ENCODE results near the gene APLNR. TPM values are rescaled to one million over a fixed set of nuclear protein-coding genes. Genes with fewer than 3 reads are reported as not detected.
A peak's percentile ranks its signal among the peaks of the same experiment; 100 is the strongest.

APLNR gene
- total RNA-seq, 1 experiment from 2014 or later = not detected

DNA sequence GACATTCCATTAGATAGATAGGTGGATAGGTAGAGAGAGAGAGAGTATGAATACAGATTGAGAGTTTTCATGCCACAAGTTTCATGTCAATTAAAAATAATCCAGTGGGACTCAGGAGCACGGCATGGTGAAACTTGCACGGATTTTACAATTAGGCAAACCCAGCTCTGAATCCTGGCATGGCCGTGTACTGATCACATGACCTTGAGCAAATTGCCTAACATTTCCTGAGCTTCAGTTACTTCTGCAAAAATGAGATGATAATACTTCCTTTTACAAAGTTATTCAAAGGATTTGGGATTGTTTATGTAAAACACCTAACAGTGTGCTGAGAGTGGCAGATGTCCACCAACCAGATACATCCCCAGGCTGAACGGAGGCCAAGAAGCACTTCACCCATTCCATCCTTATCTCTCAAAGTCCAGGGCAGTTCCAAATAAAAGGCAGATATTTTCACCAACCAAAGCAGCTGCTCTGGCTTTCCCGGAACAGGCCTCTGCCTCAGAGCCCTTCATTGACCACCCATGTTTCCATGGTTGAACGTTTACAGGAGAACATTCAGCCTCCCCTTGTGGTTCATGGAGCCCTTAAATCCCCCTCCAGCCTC lies 17.9 kb downstream of the APLNR start:
- no peak for DNase-seq (ENCODE audit: low read depth)

DNA sequence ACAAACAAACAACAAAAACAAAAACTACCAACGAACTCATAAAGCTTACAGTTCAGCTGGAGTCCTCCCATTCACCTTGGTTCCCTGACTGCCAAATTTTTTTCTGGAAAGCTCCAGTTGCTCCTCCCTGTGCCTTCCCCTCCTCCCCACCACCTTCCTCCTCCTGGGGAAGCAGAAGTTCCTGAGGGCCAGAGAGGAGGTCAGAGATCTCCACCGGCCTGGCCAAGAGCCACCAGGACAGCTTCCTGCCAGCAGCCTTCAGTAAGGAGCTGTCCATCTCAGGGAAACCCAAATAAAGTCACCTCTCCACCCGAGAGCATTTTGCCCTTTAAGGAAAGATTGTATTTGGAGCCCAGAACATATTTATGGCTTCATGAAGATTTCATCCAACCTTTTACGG lies 20.0 kb downstream of the APLNR start:
- DNase-seq (ENCODE audit: low read depth) = no peak

DNA sequence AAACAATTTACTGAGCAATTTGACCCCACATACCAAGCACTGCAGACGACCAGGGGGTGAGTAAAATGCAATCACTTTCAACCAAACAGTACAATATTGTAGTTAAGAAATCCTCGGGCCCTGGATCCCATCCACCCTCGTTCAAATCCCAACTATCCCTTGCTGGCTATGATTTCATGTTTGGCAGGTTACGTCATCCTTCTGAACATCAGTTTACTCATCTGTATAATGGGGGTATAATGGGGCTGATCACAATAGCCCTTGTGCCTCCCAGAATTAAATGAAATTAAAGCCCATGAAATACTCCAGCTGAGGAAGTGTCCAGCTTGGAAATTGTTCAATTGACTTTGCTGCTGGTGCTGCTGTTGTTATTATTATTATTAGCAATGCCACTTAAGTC lies 20.6 kb downstream of the APLNR start:
- no peak for DNase-seq (ENCODE audit: low read depth)

DNA sequence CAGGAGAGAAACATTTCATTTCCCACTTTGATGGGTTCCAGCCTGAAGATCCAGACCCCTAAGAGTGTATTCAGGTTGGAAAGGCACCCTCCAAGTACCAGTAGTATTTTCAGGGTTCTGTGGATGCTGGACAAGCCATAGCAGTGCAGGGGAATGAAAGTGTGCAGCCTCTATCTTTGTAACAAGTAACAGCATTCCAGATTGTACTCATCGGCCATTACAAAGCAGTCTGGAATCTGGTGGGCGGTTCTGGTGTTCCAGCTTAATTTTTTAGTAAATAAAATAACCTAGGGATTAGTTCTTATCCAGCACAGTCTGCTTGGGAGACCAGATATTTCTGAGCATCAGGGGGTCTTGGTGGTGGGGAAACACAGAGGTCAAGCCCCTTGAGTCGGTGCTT lies 22.6 kb downstream of the APLNR start:
- peak; percentile 47 for DNase-seq (ENCODE audit: low read depth)

DNA sequence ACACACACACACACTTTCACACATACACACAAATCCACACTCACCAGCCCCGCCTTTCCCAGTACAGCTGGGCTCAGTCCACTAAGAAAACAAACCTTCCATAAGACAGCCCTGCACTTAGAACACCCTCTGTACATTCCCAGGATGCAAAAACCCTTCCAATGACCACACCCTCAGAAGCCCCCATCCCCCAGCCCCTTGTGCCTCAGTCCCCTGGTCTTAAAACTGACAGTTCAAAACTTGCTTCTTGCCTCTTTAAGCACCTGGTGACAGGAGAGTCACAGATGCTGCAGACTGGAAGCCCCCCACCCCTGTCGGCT lies 23.0 kb downstream of the APLNR start:
- peak; percentile 16 for DNase-seq (ENCODE audit: low read depth)

DNA sequence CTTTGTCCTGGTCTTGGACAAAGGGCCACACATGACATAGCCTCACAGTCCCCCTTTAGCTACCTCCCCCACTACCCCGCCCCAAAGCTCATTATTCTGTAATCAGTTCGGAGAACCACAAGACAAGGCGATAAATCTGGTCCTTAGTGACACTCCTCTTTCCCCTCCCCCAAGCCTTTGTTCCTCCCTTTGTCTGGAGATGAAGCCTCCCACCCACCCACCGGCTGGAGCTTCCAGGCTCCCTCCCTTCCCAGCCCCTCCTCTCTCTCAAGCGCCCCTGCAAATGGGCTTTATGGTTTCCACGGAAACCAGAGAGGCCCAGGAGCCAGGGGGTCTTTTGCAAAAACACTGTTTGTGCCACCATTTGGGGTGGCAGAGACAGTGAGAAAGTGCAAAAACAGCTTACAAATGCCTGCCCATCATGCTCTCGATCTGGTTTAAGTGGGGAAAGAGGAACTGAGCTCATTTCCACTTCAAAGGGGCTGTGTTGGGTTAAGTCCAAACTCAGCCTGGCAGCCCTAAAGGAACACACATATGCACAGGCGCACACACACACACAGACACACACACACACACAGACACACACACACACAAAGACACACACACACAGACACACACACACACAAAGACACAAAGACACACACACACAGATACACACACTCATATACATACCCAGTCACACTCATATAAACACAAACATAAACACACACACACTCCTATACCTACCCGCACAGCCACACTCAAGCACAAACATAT lies 23.5 kb downstream of the APLNR start:
- DNase-seq (ENCODE audit: low read depth) = peak; percentile 34

DNA sequence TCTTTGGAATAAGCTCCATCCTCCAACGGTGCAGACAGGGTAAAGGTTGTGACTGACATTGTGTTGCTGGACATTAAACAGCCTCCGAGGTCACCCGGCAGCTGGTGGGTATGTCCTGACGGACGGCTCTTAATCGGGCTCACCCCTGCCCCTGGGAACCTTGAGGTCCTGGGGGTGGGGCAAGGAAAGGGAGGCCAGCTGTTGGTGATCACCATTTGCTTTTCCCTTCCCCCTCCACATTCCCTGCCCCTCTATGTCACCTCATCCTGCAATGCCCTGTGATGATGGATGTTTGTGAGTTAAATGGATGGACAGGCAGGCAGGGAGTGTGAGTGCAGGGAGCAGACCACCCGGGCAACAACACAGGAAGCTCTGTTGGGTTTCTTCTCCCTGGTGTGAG lies 26.3 kb downstream of the APLNR start:
- DNase-seq (ENCODE audit: low read depth) = no peak

DNA sequence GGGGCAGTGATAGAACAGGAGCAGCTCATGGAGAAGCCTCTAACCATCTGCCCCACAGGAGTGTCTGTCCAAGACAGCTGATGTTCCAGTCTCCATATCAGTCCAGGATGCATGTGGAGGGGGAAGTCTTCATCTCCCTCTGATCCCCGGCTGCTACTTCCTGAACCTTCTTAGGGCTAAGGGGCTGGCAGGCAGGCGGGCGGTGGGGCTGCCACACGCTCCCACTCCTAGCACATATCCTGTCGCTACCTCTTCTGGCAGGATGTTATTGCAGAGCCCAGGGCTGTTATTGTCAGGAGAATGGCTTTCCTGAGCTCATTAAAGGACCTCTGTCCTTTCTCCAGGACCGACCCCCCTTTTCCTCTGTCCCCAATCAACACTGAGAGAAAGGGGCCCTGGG lies 29.9 kb downstream of the APLNR start:
- no peak for DNase-seq (ENCODE audit: low read depth)

DNA sequence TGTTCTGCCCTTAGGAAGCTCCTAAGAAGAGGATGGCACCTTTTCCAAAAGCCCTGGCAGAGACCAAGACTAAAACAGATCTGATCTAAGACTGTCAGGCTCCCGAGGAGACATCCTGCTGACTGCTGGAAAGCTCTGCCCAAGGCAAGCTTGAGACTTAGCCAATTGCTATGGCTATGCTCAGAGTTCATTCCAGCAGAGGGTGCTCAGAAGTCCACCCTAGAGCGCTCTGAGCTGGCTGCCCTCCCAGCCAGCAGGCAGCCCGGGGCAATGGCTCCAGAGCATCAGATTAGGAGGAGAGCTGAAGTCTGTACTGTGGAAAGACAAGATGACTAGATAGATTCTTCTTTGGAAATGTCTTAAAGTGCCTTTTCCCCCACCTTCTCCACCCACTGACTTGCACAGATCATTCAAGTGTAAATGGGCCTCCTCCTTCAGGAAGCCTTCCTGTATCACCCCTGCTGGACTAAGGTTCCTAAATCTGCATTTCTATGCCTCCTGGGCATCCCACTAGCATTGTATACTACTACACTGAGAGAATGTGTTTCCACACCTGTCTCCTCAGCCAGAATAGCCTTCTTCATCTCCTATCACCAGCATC lies 31.9 kb downstream of the APLNR start:
- no peak for DNase-seq (ENCODE audit: low read depth)

DNA sequence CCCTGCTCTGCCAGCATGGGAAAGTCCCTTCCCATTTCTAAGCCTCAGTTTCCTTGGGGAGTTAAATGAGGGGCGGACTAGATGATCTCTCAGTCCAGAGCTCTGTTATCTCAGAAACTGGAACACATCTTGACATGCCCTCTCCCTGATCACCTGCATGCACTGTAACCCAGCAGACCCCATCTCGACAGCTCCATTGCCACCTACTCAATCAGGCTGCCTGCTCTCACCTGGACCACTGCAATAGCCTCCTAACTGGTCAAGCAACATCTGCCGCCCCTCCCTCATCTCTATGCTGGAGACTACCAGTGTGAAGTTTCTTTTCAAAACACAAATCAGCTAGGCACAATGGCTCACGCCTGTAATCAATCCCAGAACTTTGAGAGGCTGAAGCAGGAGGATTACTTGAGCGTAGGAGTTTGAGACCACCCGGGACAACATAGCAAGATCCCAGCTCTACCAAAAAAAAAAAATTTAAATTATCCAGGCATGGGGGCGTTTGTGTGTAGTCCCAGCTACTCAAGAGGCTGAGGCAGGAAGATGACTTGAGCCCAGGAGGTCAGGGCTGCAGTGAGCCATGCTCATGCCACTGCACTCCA lies 33.1 kb downstream of the APLNR start:
- no peak for DNase-seq (ENCODE audit: low read depth)

DNA sequence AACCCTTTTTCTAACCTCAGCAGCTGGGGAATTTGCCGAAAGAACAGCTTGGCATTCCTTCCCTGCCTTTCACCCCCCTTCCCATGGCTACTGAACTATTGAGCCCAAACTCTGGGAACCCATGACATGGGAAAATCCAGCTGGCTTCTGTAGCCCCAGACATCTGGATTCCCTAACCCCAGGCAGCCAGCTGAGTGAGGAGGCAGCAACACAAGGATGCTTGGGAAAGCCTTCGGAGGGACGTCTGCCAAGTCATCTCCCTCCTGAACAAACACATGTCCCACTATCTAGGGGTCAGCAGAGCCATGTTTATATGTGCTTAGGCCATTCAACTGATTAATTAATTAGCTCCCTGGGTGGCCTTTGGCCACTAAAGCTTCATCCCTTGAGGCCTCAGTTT lies 33.7 kb downstream of the APLNR start:
- DNase-seq (ENCODE audit: low read depth) = no peak

DNA sequence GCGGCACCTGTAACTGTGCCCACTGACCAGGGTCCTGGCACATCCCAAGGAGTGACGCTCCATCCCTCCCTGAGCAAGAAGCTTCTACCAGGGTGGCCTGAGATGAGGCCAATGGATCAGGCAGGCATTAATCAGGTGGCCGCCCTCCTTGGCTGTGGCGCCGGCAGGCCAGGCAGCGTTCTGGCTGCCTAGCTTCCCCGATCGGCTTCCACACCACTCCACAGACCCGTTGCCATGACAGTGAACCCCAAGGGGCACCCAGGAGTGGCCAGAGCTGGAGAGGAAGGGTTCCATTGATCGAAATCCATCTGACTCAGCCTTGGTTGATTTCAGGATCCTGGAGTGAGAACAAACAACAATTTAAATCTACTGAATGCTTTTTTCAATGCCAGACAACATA lies 34.8 kb downstream of the APLNR start:
- DNase-seq (ENCODE audit: low read depth) = no peak

DNA sequence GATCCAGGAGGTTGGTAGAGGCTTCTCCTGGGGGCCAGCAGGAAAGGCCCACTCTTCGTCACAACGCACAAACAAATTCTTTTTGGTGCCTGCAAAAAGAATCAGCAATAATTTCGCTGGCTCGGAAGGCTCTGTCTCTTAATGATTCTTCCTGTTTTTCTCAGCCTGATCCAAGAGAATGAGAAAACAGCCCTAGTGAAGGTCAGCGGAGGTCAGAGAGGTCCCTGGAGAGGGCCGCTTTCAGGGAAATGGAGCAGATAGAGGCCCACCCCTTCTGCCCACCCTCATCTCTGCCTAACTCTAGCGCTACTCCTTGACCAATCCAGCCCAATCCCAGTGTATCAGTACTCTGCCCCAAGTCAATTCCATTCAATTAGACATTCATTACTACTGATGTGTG lies 36.1 kb downstream of the APLNR start:
- no peak for DNase-seq (ENCODE audit: low read depth)

DNA sequence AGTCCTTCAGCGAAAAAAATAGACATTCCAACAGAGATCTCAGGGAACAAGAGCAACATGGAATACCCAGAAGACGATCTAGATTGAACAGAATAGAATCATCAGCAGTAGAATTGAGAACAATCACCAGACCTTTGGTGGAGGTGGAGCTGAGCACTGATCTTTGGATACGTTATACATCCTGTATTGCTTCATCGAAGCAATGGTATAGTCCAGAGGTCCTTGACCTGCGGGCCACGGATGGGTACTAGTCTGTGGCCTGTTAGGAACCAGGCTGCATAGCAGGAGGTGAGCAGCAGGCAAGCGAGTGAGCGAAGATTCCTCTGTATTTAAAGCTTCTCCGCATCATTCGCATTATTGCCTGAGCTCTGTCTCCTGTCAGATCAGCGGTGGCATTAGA lies 37.7 kb downstream of the APLNR start:
- no peak for DNase-seq (ENCODE audit: low read depth)

DNA sequence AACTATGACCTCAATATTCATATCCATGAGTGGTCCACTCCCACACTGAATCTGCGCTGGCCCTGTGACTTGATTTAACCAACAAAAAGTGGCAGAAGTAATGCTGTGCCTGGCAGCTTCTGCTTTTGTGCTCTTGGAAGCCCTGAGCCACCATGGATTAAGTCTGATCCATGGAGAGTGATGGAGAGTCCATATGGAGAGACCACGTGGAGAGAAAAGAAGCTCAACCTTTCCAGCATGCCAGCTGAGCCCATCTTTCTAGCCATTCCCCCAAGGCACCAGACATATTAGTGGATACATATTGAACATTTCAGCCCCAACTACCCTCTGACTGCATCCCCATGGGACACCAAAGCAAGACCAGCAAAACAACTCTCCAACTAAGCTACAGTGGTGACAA lies 39.3 kb downstream of the APLNR start:
- DNase-seq (ENCODE audit: low read depth) = no peak

DNA sequence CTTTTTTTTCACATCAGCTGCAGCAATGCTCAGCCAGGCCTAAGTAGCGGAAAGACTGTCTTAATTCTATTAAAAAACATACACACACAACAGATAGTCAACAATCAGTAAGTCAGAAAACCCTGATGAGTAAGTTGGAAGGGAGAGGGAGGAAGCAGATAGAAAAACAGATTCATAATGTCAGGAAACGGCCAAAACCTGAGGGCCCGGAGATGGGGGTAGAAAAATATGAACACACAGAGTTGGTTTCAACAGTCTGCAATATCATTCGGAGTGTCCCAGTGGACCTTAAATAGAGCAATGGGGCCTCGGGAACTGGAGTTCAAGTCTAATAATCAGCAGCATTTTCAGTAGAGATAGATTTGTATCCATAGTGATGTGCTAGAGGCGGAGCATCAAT lies 40.5 kb downstream of the APLNR start:
- DNase-seq (ENCODE audit: low read depth) = no peak

DNA sequence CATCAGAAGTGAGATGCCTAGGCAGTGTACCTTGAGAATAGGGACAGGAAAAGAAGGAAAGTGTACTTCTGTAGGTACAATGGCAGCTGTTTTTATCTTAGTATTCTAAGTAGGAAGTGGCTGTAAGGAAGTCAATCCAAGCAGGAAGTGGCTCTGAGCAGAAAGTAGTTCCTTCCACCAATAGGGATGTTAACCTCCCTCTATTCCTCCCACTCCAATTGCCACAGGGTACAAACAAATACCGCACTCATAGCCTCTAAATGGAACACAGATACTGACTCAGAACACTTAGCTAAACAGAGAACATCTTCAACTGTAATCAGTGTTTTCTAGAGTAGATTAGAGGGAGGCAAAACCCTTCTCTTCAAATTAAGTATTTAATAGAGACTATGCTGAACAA lies 44.7 kb downstream of the APLNR start:
- no peak for DNase-seq (ENCODE audit: low read depth)

DNA sequence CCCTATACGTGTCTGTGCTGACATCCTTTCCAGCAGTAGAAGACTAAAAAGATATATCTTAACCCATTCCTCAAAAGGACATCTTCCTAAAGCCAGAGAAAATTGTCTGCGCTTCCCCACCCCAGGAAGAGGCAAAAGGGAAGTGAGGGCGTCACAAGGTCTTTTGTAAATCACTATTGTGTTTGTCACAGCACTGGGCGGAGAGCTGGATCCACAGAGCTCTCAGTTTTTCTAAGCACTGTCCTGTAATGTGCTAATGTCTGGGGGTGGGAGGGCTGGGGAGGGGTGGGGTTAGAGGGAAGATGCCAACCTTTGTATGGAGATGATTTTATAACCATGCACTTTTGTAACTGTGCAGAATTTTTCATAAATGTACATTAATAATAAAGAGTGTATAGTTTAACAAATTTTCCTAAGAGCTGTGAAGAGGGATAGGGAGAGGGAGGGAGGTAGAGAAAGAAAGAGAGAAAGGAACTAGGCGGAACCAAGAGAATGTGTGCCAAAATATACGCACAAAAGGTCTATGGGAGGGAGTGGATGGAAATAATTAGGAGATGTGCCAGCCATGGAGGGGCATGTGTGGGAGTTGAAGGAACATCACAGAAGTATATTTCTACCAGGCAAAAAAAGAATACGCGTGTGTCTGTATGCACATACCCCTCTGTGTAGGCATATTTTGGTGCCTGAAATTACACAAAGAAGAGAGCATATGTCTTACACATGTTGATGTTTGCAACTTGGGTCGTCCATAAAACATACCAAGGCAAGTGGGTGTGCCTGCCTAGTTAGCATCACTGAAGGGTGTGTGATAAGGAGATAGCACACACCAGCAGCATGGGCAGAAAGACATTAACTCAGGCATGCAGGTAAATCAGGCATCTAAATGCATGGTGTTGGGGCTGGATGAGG lies 45.5 kb downstream of the APLNR start:
- no peak for DNase-seq (ENCODE audit: low read depth)

DNA sequence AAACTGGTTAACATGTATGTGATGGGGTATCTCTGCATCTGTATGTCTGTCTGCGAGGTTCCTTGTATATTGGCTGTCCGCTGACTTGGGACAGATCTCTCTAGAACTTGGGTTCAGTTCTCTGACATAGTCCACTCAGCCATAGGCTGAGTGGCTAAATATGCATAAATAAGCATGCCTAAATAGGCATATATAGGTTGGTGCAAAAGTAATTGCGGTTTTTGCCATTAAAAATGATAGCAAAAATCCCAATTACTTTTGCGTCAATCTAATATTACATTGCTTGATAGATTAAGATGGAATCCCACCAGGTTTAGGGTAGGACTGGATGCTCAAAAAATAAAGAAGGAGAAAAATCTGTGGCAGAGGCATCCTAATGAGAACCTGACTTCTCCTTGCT lies 46.5 kb downstream of the APLNR start:
- DNase-seq (ENCODE audit: low read depth) = no peak
